ENCODE results near the gene BMF. TPM values are rescaled to one million over a fixed set of nuclear protein-coding genes. Genes with fewer than 3 reads are reported as not detected.
A peak's percentile ranks its signal among the peaks of the same experiment; 100 is the strongest.

BMF gene
- total RNA-seq, 1 donor from 2014 or later: 43.4 TPM

- Histone ChIP-seq H3K27me3 (ENCODE audit: control insufficient read depth, insufficient read depth, low read length) (no peaks in the 10 kb centered on the region), H3K36me3 (ENCODE audit: control insufficient read depth, insufficient read depth, low read length) (no peaks in the 10 kb centered on the region), H3K4me3 (ENCODE audit: low read depth, low read length) (no peak overlapping the region)
- no peak for TF ChIP-seq CTCF (IDR thresholded peaks at IDR 0.05; ENCODE audit: insufficient read depth, low read length, poor library complexity, severe bottlenecking)
- no peak for DNase-seq (ENCODE audit: low read depth)
Measured at GRCh38 chr15:40053079-40053830, 55.4 kb downstream of the BMF start.

- Histone ChIP-seq H3K27me3 (ENCODE audit: control insufficient read depth, insufficient read depth, low read length) (no peaks in the 10 kb centered on the region), H3K36me3 (ENCODE audit: control insufficient read depth, insufficient read depth, low read length) (no peaks in the 10 kb centered on the region), H3K4me3 (ENCODE audit: low read depth, low read length) (no peak overlapping the region)
- DNase-seq (ENCODE audit: low read depth): peak; percentile 78
- peak; percentile 6 for TF ChIP-seq CTCF (IDR thresholded peaks at IDR 0.05; ENCODE audit: insufficient read depth, low read length, poor library complexity, severe bottlenecking)
Measured at GRCh38 chr15:40052604-40053003, 56.1 kb downstream of the BMF start.

GRCh38 chr15:40051616-40052415 is 56.9 kb downstream of the BMF start:
- Histone ChIP-seq H3K27me3 (ENCODE audit: control insufficient read depth, insufficient read depth, low read length) (no peaks in the 10 kb centered on the region), H3K4me3 (ENCODE audit: low read depth, low read length) (no peak overlapping the region), H3K36me3 (ENCODE audit: control insufficient read depth, insufficient read depth, low read length) (no peaks in the 10 kb centered on the region)
- no peak for TF ChIP-seq CTCF (IDR thresholded peaks at IDR 0.05; ENCODE audit: insufficient read depth, low read length, poor library complexity, severe bottlenecking)
- no peak for DNase-seq (ENCODE audit: low read depth)

GRCh38 chr15:40050788-40051470 is 57.8 kb downstream of the BMF start:
- no peak for TF ChIP-seq CTCF (IDR thresholded peaks at IDR 0.05; ENCODE audit: insufficient read depth, low read length, poor library complexity, severe bottlenecking)
- no peak for DNase-seq (ENCODE audit: low read depth)
- Histone ChIP-seq H3K4me3 (ENCODE audit: low read depth, low read length) (no peak overlapping the region), H3K27me3 (ENCODE audit: control insufficient read depth, insufficient read depth, low read length) (no peaks in the 10 kb centered on the region), H3K36me3 (ENCODE audit: control insufficient read depth, insufficient read depth, low read length) (no peaks in the 10 kb centered on the region)

GRCh38 chr15:40048926-40049475 is 59.7 kb downstream of the BMF start:
- Histone ChIP-seq H3K27me3 (ENCODE audit: control insufficient read depth, insufficient read depth, low read length) (no peaks in the 10 kb centered on the region), H3K4me3 (ENCODE audit: low read depth, low read length) (no peak overlapping the region), H3K36me3 (ENCODE audit: control insufficient read depth, insufficient read depth, low read length) (no peaks in the 10 kb centered on the region)
- no peak for DNase-seq (ENCODE audit: low read depth)
- TF ChIP-seq CTCF (IDR thresholded peaks at IDR 0.05; ENCODE audit: insufficient read depth, low read length, poor library complexity, severe bottlenecking): no peak
